Vagina (tissue), 2 donors: ENCODE data around the gene COX20.

Source experiments
- CTCF ChIP-seq, 3 experiments: fragments of 450-650 bp in 2 of 3; fragments of 200-600 bp in 1 of 3; sonication (generic) in 1 of 3; IDR thresholded peaks; one replicate each; pipeline ENCODE4 v1.5.1; 2017 to 2019; ENCODE audit warnings: antibody characterized with exemption in 3 of 3, mild to moderate bottlenecking in 2 of 3, moderate library complexity in 2 of 3
- POLR2A ChIP-seq, 2 donors: fragments of 450-650 bp; IDR thresholded peaks; one replicate each; pipeline ENCODE4 v1.6.1; 2017; ENCODE audit warnings: antibody characterized with exemption in 2 of 2, mild to moderate bottlenecking in 2 of 2, moderate library complexity in 2 of 2

GRCh38 chr1:244833734-244834542 lies 1.5 kb upstream of the COX20 start:
- peak in 1 of 3 experiments; percentile 30 for TF ChIP-seq CTCF (IDR thresholded peaks at IDR 0.05)
- no peak for TF ChIP-seq POLR2A (IDR thresholded peaks at IDR 0.05)
